Skeletal muscle tissue (tissue), 4 donors: ENCODE data around the gene SMG9. TPM values are rescaled to one million over a fixed set of nuclear protein-coding genes. Genes with fewer than 3 reads are reported as not detected.

Experiments
- H3K27ac ChIP-seq: one replicate; pipeline ENCODE4 v1.7.0; 2013; ENCODE audit warnings: mild to moderate bottlenecking, low read depth, low read length, inconsistent platforms
- H3K27me3 ChIP-seq, 3 donors: one replicate each; pipeline ENCODE4 v1.7.0; 2013; ENCODE audit warnings: low read length in 3 of 3; ENCODE audit not compliant: control insufficient read depth in 3 of 3, insufficient read depth in 3 of 3
- H3K36me3 ChIP-seq, 3 donors: one replicate each; pipeline ENCODE4 v1.7.0; 2013; ENCODE audit warnings: low read length in 3 of 3; ENCODE audit not compliant: control insufficient read depth in 3 of 3, insufficient read depth in 3 of 3
- H3K4me1 ChIP-seq, 3 donors: one replicate each; pipeline ENCODE4 v1.7.0; 2013; ENCODE audit warnings: low read length in 3 of 3, mild to moderate bottlenecking in 3 of 3; ENCODE audit not compliant: control insufficient read depth in 3 of 3, insufficient read depth in 3 of 3
- H3K4me3 ChIP-seq, 3 donors: one replicate each; pipeline ENCODE4 v1.7.0; 2013; ENCODE audit warnings: low read length in 3 of 3
- H3K9ac ChIP-seq, 3 donors: one replicate each; pipeline ENCODE4 v1.7.0; 2013; ENCODE audit warnings: low read length in 3 of 3, mild to moderate bottlenecking in 3 of 3, moderate library complexity in 2 of 3, low read depth in 1 of 3
- H3K9me3 ChIP-seq, 3 donors: one replicate each; pipeline ENCODE4 v1.7.0; 2013; ENCODE audit warnings: low read length in 3 of 3; ENCODE audit not compliant: control insufficient read depth in 3 of 3
- total RNA-seq: library from RNA; depleted of rRNA; stranded (reverse); fragments of >200 nt; gene quantifications from one replicate; pipeline ENCODE4 v1.2.3, GENCODE V29; 2014
- donor health status: Osteomylitis.

The SMG9 gene
- total RNA-seq, 1 donor from 2014 or later = 6.3 TPM

- Histone ChIP-seq H3K36me3 (no peaks in the 10 kb centered on the region), H3K4me1 (peaks cover 0 to 9% (median 2%) of the 10 kb centered on the region in 3 donors), H3K4me3 (no peak overlapping the region), H3K9me3 (no peaks in the 10 kb centered on the region), H3K27me3 (no peaks in the 10 kb centered on the region), H3K27ac (no peak overlapping the region), H3K9ac (no peak overlapping the region)
These were observed 6.2 kb upstream of the SMG9 start for GRCh38 chr19:43760941-43761340.

DNA sequence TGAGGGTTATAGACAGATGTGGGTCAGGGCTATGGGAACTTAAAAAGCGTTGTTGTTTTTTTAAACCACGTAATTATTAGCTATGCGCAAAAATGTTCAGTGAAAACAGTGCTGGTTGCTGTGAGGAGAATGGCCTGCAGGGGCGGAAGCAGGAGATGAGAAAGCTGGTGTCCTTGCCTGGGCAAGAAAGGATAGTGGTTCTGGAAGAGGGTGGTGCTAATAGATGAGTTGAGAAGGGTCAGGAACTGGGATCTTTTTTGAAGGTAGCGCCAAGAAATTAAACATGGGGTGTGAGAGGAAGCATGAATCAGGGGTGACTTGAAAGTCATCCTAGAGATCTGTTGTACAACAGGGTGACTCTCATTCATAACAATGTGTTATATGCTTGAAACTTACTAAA, 4.8 kb upstream of the SMG9 start:
- Histone ChIP-seq H3K4me1 (peaks cover 5 to 8% (median 6%) of the 10 kb centered on the region in 3 donors), H3K36me3 (no peaks in the 10 kb centered on the region), H3K9ac (no peak overlapping the region), H3K27ac (no peak overlapping the region), H3K4me3 (no peak overlapping the region), H3K9me3 (no peaks in the 10 kb centered on the region), H3K27me3 (no peaks in the 10 kb centered on the region)

GRCh38 chr19:43755256-43755801, 567 bp upstream of the SMG9 start:
- Histone ChIP-seq H3K36me3 (peaks cover 3 to 11% (median 3%) of the 10 kb centered on the region in 3 donors), H3K4me1 (peaks cover 17 to 20% (median 18%) of the 10 kb centered on the region in 3 donors), H3K9ac (peak overlapping the region; percentile 95 to 98 (median 97)), H3K4me3 (peak overlapping the region; percentile 90 to 97 (median 94)), H3K27ac (peak overlapping the region; percentile 99), H3K9me3 (no peaks in the 10 kb centered on the region), H3K27me3 (no peaks in the 10 kb centered on the region)

- Histone ChIP-seq H3K27ac (peak overlapping the region; percentile 99), H3K9ac (peak overlapping the region; percentile 94 to 97 (median 95)), H3K9me3 (no peaks in the 10 kb centered on the region), H3K4me3 (peak overlapping the region; percentile 90 to 97 (median 94)), H3K27me3 (no peaks in the 10 kb centered on the region), H3K36me3 (peaks cover 9 to 23% (median 14%) of the 10 kb centered on the region in 3 donors), H3K4me1 (peaks cover 17 to 20% (median 18%) of the 10 kb centered on the region in 3 donors)
These were observed 584 bp downstream of the SMG9 start for GRCh38 chr19:43754253-43754502.

- Histone ChIP-seq H3K4me1 (peaks cover 17 to 20% (median 18%) of the 10 kb centered on the region in 3 donors), H3K27ac (peak overlapping the region; percentile 42), H3K9ac (no peak overlapping the region), H3K4me3 (no peak overlapping the region), H3K36me3 (peaks cover 22 to 38% (median 26%) of the 10 kb centered on the region in 3 donors), H3K27me3 (no peaks in the 10 kb centered on the region), H3K9me3 (no peaks in the 10 kb centered on the region)
These were observed 2.4 kb downstream of the SMG9 start for GRCh38 chr19:43752287-43752875.

DNA sequence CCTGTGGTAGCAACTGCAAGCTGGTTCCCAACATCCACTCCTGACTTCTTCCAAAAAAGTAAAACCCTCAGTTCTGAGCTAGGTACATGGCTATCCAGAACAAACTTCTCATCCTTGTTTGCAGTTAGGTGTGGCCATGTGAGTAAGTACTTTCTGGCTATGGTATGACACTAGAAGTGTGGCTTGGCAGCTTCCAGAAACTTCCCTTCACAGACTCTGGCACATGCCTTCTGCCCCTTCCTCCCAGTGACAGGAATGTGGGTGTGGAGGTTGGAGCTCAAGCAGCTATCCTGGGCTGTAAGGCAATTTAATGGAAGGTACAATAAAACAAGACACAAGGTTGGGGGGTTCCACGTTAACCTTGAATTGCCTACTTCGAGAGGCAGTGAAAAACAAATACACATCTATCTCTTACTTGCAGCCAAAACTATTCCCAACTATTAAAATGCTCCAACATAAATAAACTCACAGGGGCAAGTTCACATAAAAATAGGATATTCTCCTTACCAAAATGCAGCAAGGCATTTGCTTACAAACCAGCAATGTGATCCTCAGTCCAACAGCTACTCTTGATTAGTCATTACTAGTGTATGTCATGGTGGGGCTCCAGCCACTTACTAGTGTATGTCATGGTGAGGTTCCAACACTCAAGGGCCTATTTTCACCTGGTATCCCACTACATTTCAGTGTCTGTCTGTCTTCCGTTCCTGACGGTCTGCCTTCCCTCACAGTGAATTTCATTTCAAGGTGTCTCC, 3.1 kb downstream of the SMG9 start:
- peak overlapping the region; percentile 27 for H3K27ac ChIP-seq
- H3K27me3 ChIP-seq = no peaks in the 10 kb centered on the region
- H3K9ac ChIP-seq = no peak overlapping the region
- H3K36me3 ChIP-seq = peaks cover 30 to 45% (median 34%) of the 10 kb centered on the region in 3 donors
- peaks cover 17 to 20% (median 18%) of the 10 kb centered on the region in 3 donors for H3K4me1 ChIP-seq
- H3K4me3 ChIP-seq = no peak overlapping the region
- H3K9me3 ChIP-seq = no peaks in the 10 kb centered on the region

GRCh38 chr19:43749898-43750297, 4.9 kb downstream of the SMG9 start:
- Histone ChIP-seq H3K36me3 (peaks cover 42 to 54% (median 43%) of the 10 kb centered on the region in 3 donors), H3K27ac (no peak overlapping the region), H3K27me3 (no peaks in the 10 kb centered on the region), H3K4me1 (peaks cover 11 to 15% (median 13%) of the 10 kb centered on the region in 3 donors), H3K9me3 (no peaks in the 10 kb centered on the region), H3K9ac (no peak overlapping the region), H3K4me3 (no peak overlapping the region)

- no peak overlapping the region for H3K4me3 ChIP-seq
- H3K9me3 ChIP-seq = no peaks in the 10 kb centered on the region
- H3K27me3 ChIP-seq = no peaks in the 10 kb centered on the region
- H3K9ac ChIP-seq = no peak overlapping the region
- H3K27ac ChIP-seq = no peak overlapping the region
- H3K36me3 ChIP-seq = peaks cover 49 to 60% (median 50%) of the 10 kb centered on the region in 3 donors
- H3K4me1 ChIP-seq = peaks cover 12 to 14% (median 12%) of the 10 kb centered on the region in 3 donors
These were observed 5.6 kb downstream of the SMG9 start for GRCh38 chr19:43749152-43749551.

DNA sequence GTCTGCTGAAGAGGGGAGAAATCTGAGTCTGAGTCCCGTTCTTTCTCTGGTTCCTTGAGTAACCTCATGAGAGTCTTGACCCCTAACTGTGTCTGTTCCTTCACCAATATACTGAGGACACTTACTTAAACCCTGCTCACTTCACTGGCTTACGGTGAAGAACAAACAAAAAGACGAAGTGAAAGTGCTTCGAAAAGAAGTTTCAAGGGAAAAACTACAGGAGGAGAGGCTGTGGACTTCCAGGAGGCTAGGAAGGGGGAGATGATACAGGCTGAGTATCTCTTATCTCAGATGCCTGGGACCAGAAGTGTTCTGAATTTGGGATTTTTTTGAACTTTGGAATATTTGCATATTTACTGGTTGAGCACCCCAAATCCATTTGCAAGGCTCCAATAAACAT, 6.1 kb downstream of the SMG9 start:
- Histone ChIP-seq H3K4me1 (peaks cover 7 to 9% (median 7%) of the 10 kb centered on the region in 3 donors), H3K4me3 (no peak overlapping the region), H3K27ac (no peak overlapping the region), H3K9ac (no peak overlapping the region), H3K27me3 (no peaks in the 10 kb centered on the region), H3K9me3 (no peaks in the 10 kb centered on the region), H3K36me3 (peaks cover 52 to 65% (median 54%) of the 10 kb centered on the region in 3 donors)

- Histone ChIP-seq H3K9ac (no peak overlapping the region), H3K27me3 (no peaks in the 10 kb centered on the region), H3K9me3 (no peaks in the 10 kb centered on the region), H3K27ac (no peak overlapping the region), H3K36me3 (peaks cover 55 to 68% (median 58%) of the 10 kb centered on the region in 3 donors), H3K4me3 (no peak overlapping the region), H3K4me1 (peaks cover 3 to 4% (median 3%) of the 10 kb centered on the region in 3 donors)
These were observed 6.6 kb downstream of the SMG9 start for GRCh38 chr19:43748205-43748594.
